Measurements from ENCODE around the gene MYBBP1A.

Gene MYBBP1A

GRCh38 chr17:4534515-4534914 lies 20.7 kb downstream of the MYBBP1A start:
- DNase-seq, result no peak

- no peak for DNase-seq
Observed at GRCh38 chr17:4533523-4534504, 21.4 kb downstream of the MYBBP1A start.

- no peak for DNase-seq
Observed at GRCh38 chr17:4532860-4533522, 22.2 kb downstream of the MYBBP1A start.

GRCh38 chr17:4531988-4532736 lies 23.0 kb downstream of the MYBBP1A start:
- no peak for DNase-seq

DNA sequence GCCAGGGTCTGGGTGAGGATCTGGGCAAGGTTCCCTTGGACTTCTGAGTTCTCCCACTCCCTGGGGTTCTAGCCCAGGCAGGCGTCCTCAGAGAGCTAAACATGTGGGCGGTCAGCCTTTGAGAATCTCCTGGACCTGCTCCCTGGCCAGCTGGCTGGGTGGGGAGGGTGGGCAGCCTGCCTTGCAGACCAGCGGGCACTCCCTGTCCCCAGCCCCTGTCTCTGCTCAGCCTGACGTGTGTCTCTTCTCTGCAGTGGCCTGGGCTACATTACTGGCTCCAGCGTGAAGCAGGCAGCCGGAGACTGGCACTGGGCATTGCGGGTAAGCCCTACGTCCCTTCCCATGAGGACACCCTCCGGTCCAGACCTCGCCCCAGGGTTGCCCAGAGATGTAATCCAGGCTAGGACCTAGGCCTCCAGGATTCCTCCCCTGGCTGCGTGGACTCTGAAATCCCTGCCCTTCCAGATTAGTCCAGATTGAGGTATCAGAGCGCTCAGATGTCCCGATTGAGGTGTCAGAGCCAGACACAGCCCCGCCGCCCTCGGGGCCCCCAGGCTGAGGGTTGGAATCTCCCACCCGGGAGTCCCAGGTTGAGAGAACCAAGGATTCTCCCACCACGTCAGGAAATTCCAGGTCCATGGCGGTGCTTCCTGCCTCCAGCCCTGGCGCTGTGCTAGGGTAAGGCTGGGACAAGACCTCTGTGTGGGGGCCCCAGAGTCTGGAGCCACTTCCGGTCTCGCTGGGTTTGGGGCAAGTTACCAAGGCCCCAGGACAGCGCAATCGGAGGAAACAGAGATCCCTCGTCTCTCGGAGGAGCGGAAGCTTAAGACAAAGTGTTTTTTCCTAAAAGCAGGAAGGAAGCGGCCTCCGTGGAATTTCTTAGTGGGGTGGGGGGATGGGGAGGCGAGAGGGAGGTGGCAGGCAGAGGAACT lies 24.1 kb downstream of the MYBBP1A start:
- DNase-seq, result no peak

- DNase-seq, result no peak
Observed at GRCh38 chr17:4529533-4530152, 25.5 kb downstream of the MYBBP1A start.

DNA sequence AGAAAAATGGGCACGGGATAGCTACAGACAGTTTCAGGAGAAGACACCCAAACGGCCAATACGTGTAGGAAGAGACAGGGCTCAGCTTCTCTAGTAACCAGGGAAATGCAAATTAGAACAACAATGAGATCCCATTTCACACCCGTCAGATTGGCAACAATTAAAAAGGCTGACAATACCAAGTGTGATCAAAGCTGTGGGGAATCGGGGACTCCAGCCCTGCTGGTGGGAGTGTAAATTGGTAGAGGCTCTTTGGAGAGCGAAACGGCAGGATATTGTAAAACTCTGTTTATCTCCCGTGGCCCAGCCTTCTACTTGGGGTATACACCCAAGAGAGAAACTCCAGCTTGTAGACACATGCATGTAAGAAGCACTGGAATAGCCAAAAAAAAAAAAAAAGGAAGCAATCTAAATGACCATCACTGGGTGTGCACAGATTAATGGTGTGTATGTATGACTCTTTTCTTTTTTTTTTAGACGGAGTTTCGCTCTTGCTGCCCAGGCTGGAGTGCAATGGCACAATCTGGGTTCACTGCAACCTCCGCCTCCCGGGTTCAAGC lies 27.5 kb downstream of the MYBBP1A start:
- DNase-seq, result no peak

GRCh38 chr17:4527134-4527533 lies 28.1 kb downstream of the MYBBP1A start:
- DNase-seq, result no peak

- no peak for DNase-seq
Observed at GRCh38 chr17:4525691-4526397, 29.3 kb downstream of the MYBBP1A start.

- DNase-seq, result no peak
Observed at GRCh38 chr17:4523946-4524345, 31.2 kb downstream of the MYBBP1A start.

- no peak for DNase-seq
Observed at GRCh38 chr17:4522661-4523060, 32.5 kb downstream of the MYBBP1A start.

DNA sequence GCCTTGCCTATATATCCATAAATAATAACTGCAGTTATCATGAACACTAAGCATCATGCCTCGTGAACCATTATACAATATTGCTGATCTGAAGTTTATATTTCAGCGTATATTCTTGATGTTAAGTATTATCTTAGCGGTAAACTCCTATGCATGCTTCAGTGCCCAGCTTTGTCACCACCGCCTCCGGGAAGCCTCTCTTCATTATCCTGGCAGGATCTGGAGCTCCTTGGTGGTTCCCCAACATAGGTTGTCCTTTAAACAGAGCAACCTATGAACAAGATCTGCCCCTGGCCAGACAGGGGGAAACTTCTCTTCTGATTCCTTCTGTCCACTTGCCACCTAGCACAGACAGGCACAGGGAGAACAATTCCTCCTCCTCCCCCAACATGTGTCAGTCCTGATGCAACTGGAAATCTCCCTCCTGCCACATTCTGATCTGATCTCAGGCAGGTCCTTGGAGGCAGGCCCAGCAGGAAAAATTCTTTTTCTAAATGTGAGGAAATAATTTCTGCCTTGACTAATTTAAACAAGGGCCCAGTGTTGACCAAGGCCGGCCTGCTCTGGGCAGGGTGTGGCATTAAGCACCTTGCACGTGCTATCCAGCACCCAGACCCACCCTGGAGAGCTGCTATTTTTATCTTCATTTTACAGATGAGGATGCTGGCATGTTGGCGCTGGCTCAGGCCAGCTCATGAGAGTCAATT lies 34.1 kb downstream of the MYBBP1A start:
- no peak for DNase-seq

DNA sequence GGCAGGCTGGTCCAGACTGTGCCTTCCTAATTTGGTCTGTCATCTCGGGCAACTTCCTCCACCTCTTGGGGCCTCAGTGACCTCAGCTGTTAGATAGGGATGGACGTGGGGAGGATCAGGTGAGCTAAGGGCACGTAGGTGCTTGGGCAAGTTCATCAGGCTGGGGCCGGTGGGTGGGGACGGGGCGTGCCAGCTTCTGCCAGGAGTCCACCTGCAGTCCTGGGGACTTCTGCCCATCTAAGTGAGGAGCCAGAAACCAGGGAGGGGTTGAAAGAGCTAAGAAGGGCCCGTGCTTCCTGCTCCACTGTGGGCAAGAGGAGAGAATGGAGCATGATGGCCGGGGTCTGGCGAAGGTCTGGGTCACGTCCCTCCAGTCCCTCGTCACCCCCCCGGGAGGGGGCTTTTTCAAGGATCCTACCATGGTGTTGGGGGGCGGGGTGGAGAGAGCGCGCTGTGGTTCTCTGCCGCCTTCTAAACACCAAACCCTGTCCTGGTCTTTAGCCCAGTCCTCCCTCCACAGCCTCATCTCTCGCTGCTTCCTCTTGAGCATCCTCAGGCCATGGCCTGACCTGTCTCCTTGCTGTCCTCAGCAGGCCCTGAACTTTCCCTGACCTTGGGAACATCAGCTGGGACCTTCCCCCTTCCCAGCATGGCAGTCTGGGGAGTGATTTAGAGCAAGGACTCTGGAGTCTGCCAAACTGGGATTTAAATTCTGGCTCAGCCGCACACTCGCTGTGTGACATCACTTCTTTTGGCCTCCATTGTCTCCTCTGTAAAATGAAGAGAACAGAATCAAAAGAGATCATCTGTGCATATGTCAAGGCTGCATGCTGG lies 34.9 kb downstream of the MYBBP1A start:
- no peak for DNase-seq

- no peak for DNase-seq
Observed at GRCh38 chr17:4519361-4519788, 35.8 kb downstream of the MYBBP1A start.

DNA sequence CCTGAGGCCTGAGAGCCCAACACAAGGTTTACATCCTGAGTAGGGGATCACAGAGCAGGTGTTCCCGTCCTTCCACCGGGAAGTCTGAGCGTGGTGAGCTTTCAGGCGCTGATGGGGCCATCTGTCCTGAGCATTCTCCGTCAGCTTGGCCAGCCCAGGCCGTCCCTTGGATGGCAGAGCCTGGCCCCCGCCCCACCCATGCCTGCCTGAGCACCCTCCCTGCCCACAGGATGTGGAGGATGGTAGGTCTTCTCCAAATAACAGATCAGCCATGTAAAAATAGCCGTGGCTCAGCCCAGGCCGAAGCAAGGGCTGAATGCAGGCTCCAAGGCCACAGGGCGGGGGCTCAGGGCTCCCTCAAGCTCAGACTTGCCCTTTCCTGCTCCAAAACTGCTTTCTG lies 36.3 kb downstream of the MYBBP1A start:
- DNase-seq, result no peak

- DNase-seq, result no peak
Observed at GRCh38 chr17:4516735-4517134, 38.4 kb downstream of the MYBBP1A start.

DNA sequence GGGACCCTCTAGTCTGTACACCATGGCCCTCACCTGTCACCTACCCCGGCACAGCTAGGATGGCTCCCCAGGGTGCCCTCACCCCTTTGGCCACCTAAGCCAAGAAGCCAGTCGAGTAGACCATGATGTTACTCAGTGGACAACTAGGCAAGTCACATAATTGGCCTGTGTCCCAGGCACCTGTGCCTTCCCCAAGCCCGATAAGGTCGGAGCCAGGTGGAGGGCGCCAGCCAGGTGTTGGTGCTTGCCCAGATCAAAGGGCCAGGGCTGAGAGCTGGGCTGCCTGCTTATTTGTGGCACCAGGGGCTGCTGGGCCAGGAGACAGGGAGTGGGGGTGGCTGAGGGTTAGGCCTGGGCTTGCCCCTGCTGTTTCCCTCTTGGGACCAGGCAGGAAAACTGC lies 39.7 kb downstream of the MYBBP1A start:
- peak; percentile 34 for DNase-seq

DNA sequence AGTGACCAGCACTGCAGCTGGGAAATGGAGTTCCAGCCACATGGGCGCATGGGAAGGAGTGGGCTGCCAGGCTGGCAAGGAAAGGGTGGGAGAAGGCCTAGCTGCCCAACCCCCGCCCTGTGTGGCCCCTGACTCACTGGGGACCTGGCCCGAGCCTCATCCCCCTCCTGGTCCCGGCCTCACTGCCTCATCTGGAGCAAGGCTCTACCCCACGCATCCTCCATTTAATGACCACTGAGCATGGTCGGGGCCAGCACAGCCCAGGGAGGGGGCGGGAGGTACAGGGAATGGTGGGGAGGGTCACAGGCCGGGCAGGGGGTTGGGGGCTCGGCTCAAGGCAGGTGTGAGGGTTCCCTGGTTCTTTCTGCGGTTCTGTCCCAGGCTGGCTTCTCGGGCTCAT lies 40.4 kb downstream of the MYBBP1A start:
- no peak for DNase-seq

- DNase-seq, result no peak
Observed at GRCh38 chr17:4514206-4514605, 41.0 kb downstream of the MYBBP1A start.
